Breast epithelium (tissue), 3 donors: ENCODE results near the gene CPNE9.

Experiments
- CTCF ChIP-seq, 3 donors: fragments of 450-650 bp; IDR thresholded peaks; one replicate each; pipeline ENCODE4 v1.5.1; 2016 to 2017; ENCODE audit warnings: antibody characterized with exemption in 3 of 3, mild to moderate bottlenecking in 3 of 3, moderate library complexity in 3 of 3
- POLR2A ChIP-seq: fragments of 450-650 bp; IDR thresholded peaks from one replicate; pipeline ENCODE4 v1.6.1; 2016; ENCODE audit warnings: antibody characterized with exemption, mild to moderate bottlenecking, moderate library complexity
- POLR2AphosphoS5 ChIP-seq, 3 donors: sonication (generic); formaldehyde crosslinking; IDR thresholded peaks; one replicate each; pipeline ENCODE4 v1.6.1; 2017; ENCODE audit warnings: antibody characterized with exemption in 3 of 3

DNA sequence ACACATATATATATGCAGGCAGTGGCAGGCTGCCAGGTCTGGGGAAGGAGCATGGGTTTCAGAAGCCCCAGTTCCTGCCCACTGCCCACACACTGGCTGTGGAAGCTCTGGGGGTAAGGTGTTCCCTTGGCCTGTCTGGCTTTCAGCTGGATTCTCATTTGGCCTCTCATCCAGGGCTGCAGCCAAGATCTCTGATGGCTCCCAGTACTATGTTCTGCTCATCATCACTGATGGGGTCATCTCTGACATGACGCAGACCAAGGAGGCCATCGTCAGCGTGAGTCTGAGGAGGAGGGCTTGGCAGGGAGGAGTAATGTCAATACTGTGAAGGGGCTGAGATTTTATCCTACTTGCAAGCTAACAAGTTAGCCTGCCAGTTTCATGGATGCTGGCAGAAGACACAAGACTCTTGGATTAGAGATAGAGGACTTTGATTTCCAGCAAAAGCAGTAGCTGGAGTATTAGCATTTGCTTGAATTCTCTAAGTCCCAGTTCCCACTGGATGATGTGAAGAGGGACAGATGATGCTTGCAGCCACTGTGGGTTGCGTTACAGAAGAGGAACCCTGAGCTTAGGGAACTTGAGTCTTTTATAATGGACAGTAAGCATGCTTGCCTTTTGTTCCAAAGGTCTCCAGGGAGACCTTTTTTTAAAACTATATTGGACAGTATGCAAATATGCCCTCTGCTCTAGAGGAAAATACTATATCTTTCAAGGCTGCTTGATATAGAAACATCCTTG, 22.3 kb downstream of the CPNE9 start:
- TF ChIP-seq CTCF (IDR thresholded peaks at IDR 0.05) (no peak), POLR2AphosphoS5 (IDR thresholded peaks at IDR 0.05) (no peak), POLR2A (no peak)
